Measurements from ENCODE around the gene EPHA1.
"Not testable (repeated sequence)": the region's sequence is repeated elsewhere in the genome, so short reads cannot be mapped to it uniquely, and the experiment has no call there.

EPHA1 gene

DNA sequence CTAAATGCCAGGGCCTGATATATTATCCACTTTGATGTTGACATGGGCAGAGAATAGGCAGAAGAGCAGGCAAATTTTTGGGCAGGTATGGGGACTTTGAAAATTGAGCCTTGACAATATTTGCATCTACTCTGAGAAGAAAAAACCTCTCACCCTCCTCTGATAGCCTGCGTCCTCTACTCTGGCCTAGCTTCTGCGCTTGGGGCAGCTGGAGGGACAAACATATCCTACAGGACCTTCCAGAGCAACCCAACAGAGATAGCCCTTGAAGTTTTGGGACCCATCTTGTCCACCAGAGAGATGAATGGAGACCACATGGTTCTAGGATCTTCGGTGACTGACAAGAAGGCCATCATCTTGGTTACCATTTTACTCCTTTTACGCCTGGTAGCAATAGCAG, 34.5 kb upstream of the EPHA1 start, which contains the start of gene TAS2R60:
Gene TAS2R60, plus strand, starts transcription at position 301 of the 400 bp plus-strand sequence. Its CDS starts 0 bp downstream, at position 301.
- no peaks in the 10 kb centered on the region for H3K27me3 Mint-ChIP-seq
- no peaks in the 10 kb centered on the region for H3K36me3 Mint-ChIP-seq (ENCODE audit: low read depth)
- no peak for ATAC-seq
- no peaks in the 10 kb centered on the region for H3K9me3 Mint-ChIP-seq
- H3K4me1 Mint-ChIP-seq: peaks cover 2% of the 10 kb centered on the region
- DNase-seq: no peak
- H3K4me3 Mint-ChIP-seq: no peak within 1 kb of the TSS
- no peak within 1 kb of the TSS for H3K27ac Mint-ChIP-seq

DNA sequence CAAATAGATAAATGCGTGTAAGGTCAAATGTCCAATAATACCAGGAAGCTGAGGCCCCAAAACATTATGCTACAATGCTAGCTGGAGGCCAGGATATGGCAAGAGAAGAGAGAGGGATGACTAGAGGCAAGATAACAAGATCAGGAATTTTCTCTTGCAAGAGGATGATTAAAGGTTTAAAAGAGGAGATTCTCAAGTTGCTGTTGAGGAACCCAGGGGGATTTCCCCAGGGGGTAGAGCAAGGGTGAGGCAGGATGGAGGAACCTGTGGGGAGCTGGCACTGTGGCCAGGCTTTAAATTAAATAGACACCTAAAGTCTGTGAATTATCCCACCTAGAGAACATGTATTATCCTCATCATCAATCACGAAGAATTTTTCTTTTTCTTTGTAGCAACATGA, 31.2 kb upstream of the EPHA1 start:
- Mint-ChIP-seq H3K9me3 (no peaks in the 10 kb centered on the region), H3K27me3 (no peaks in the 10 kb centered on the region), H3K27ac (no peak overlapping the region), H3K4me3 (no peak overlapping the region), H3K36me3 (ENCODE audit: low read depth) (no peaks in the 10 kb centered on the region), H3K4me1 (peaks cover 18% of the 10 kb centered on the region)
- ATAC-seq (no peak), DNase-seq (no peak)

DNA sequence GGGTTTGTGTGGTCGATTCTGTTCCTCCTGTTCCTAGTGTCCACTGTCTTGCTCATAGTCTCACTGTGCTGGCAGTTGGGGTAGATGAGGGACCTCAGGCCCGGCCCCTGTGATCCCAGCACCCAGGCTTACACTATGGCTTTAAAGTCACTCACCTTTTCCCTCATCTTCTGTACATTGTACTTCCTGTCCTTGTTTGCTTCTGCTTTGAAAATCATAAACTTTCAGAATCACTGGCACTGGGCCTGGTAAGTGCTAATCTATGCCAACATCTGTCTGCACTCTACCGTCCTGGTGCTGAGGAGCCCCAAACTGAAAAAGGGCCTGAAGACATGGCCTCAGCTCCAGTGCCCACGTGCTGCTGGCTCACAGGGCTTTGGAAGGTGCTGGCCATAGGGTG, 28.9 kb upstream of the EPHA1 start:
- Mint-ChIP-seq H3K4me1 (peaks cover 18% of the 10 kb centered on the region), H3K4me3 (no peak overlapping the region), H3K27me3 (no peaks in the 10 kb centered on the region), H3K27ac (peak overlapping the region; percentile 21), H3K9me3 (no peaks in the 10 kb centered on the region), H3K36me3 (ENCODE audit: low read depth) (no peaks in the 10 kb centered on the region)
- DNase-seq (no peak), ATAC-seq (peak; percentile 23)

DNA sequence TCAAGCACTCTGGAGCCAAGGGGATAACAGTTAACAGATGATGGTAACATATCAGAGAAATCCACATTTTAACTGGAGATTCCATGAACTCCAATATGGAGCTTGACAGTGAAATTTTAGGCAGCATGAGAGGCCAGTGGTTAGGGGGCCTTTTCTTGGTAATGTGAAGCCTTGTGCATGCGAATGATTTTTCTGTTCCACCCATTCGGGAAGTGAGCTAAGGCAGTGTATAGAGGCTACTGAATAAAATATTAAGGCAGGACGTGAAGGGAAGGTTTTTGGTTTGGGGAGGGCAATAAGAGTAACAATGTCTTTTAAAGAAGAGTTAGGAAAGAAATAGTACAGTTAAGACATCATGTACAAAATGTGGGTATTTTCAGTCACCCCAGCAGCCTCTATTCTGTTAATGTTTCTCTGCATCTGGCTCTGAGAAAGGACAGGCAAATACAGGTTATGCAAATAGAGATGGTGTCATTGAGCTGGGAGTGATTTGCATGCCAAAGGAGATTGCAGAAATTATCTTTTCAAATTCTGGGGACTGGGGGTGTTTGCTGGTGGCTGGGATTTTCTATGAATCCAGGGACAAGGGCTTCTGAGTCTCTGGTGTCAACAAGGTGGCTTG, 27.8 kb upstream of the EPHA1 start:
- Mint-ChIP-seq H3K27ac (no peak overlapping the region), H3K4me3 (no peak overlapping the region), H3K4me1 (peaks cover 18% of the 10 kb centered on the region)

DNA sequence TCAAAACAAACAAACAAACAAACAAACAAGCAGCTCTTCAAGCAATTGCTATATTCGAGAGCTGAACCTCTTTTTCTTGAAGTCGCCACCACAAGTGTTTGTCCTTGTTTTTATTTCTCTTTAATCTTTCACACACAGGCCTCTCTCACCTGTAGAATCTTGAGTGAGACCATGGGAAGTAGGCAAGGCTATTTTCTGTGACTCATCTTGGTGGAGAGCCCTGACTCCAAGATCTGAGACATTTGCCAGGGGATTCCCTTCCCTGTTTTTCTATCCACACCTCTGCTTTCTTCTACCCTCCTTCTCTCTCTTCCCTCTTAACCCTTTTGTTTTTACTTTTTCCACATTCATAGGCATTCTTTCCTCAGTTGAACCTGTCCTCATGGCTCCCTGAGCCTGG, 26.6 kb upstream of the EPHA1 start:
- Mint-ChIP-seq H3K36me3 (ENCODE audit: low read depth) (no peaks in the 10 kb centered on the region), H3K27ac (no peak overlapping the region), H3K27me3 (no peaks in the 10 kb centered on the region), H3K9me3 (no peaks in the 10 kb centered on the region), H3K4me3 (no peak overlapping the region), H3K4me1 (peaks cover 18% of the 10 kb centered on the region)
- DNase-seq: no peak
- ATAC-seq: no peak

More for the DNA sequence above, 27.8 kb upstream of the EPHA1 start:
- no peak for DNase-seq
- Mint-ChIP-seq H3K27me3 (no peaks in the 10 kb centered on the region), H3K36me3 (ENCODE audit: low read depth) (no peaks in the 10 kb centered on the region), H3K9me3 (no peaks in the 10 kb centered on the region)
- ATAC-seq: no peak

DNA sequence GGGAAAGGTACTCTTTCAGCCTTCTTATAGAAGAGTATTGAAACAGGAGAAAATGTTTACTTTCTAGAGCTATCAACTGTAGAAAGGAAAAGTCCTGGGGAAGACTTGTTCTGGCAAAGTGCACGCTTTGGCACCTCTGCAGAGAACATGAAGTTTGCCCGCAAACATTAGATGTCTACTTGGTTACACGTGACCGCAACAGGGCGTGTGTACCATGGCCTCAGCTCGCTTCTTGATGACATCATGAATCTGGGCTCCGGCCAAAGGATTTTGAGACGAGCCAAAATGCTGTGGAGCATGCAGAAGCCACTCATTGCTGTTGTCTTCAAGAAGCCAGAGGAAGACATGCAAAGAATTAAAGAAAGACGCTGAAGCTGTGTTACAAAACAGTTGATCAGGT, 26.0 kb upstream of the EPHA1 start:
- DNase-seq (no peak), ATAC-seq (no peak)
- H3K4me3 Mint-ChIP-seq: no peak overlapping the region
- no peaks in the 10 kb centered on the region for H3K36me3 Mint-ChIP-seq (ENCODE audit: low read depth)
- H3K27ac Mint-ChIP-seq: no peak overlapping the region
- no peaks in the 10 kb centered on the region for H3K9me3 Mint-ChIP-seq
- peaks cover 17% of the 10 kb centered on the region for H3K4me1 Mint-ChIP-seq
- H3K27me3 Mint-ChIP-seq: no peaks in the 10 kb centered on the region

DNA sequence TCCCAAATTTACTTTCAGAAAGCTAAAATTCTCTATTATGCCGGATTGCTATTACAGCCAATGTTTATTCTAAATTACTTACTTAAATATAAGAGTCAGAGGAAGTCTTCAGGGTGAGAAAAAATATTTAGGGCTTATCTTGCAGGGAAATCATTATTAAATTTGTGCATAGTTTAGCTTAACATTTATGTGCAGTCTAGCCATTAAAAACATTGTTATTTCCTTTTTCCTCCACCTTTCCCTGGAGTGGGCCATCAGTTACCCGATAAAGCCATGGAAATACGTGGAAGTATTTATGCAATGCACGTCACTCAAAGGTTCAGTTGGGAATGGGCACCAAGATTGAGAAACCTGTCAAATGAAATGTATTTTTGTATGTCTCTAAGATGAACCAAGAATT, 25.1 kb upstream of the EPHA1 start:
- DNase-seq: no peak
- no peaks in the 10 kb centered on the region for H3K36me3 Mint-ChIP-seq (ENCODE audit: low read depth)
- H3K9me3 Mint-ChIP-seq: no peaks in the 10 kb centered on the region
- H3K4me1 Mint-ChIP-seq: peaks cover 16% of the 10 kb centered on the region
- no peak overlapping the region for H3K27ac Mint-ChIP-seq
- no peak overlapping the region for H3K4me3 Mint-ChIP-seq
- H3K27me3 Mint-ChIP-seq: no peaks in the 10 kb centered on the region
- ATAC-seq: no peak

DNA sequence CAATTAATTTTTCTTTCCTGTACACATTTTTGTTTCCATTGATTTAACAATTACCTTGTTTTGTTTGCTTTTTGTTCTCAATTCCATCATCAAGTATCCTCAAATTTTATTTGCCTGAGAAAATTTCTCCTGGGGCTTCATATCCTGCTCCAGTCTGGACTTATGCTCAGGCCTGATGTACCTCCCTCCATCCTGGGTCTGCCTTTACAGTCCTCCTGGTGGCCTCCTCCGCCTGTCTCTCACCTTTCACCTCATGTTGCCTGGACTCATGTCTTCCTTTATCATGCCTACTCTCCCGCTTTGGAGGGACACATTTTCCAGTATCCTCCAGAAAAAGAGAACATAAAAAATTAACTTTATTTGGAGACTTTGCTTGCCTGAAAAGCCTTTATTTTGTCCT, 22.5 kb upstream of the EPHA1 start:
- ATAC-seq (no peak), DNase-seq (no peak)
- Mint-ChIP-seq H3K27ac (no peak overlapping the region), H3K27me3 (no peaks in the 10 kb centered on the region), H3K4me1 (peaks cover 9% of the 10 kb centered on the region), H3K36me3 (ENCODE audit: low read depth) (no peaks in the 10 kb centered on the region), H3K9me3 (no peaks in the 10 kb centered on the region), H3K4me3 (no peak overlapping the region)

DNA sequence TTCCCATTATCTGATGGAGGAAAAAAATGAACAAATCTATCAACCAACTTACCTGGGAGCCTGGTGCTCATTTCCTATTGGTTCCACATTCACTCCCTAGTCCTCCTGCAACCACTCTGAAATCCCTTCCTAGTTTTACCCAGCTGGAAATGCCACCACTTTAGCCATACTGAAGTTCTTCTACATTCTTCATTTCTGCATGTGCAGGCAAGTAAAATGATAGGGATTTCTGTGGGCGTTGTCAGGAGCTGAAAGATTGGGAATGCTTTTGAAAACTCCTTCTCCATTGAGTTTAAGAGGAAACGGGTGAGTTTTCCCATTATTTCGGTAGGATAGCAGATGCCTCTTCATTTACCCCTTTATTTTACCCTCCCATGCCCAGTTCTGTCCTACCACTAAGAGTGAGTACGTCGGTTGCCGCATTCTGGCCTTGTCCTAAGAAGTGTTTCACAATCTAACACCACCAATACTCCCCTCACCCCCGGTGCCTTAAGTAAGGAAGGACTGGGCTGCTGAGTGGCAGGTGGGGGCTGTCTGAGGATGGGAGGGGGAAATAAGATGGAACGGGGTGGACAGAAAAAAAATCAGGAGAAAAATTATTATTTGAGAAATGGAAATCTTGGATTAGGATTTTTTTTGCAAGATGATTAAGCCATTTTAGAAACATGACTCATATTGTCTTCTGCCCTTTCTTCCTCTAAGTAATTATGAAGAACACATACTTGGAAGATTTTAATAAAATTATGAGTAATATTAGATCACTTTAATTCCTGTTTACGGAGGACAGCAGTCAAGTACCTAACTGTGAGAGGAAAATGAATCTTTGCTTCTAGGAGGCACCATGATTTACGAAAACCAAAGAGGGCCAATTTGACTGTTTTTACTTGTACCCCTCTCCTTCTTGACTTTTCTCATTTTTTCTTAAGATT, 21.4 kb upstream of the EPHA1 start:
- Mint-ChIP-seq H3K9me3 (no peaks in the 10 kb centered on the region), H3K36me3 (ENCODE audit: low read depth) (no peaks in the 10 kb centered on the region), H3K27me3 (no peaks in the 10 kb centered on the region), H3K4me3 (no peak overlapping the region), H3K27ac (no peak overlapping the region), H3K4me1 (peaks cover 6% of the 10 kb centered on the region)
- no peak for DNase-seq
- ATAC-seq: no peak

DNA sequence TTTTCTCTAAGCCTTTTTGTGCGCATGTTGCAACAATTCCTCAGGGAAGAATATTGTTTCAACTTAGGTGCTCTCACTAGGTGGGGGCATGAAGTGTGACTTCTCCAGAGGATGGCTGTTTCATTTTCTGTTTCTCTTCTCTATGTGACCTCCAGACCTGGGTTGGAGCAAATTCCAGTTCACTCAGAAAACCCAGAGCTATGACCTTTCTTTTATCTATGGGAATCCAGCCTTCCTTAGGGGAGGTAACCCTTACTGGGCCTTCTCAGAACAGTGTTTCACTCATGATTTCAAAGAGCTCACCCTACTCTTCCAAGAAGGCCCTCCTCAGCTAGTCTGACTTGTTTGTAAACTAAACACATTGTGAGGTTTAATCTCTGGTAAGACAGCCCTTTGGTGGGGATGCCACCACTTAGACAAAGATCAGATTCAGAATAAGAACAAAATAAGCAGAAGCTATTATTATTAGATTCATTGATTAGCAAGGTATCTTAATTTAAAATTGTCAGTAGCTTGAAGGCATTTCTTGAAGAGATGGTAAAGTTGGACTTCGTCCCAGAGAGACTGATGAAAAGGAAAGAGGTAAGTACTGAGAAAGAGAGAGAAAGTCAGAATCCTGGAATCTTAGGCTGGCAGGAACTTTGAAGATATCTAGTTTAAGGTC, 18.0 kb upstream of the EPHA1 start:
- Mint-ChIP-seq H3K27me3 (no peaks in the 10 kb centered on the region), H3K4me3 (no peak overlapping the region), H3K36me3 (ENCODE audit: low read depth) (no peaks in the 10 kb centered on the region), H3K9me3 (no peaks in the 10 kb centered on the region), H3K27ac (peak overlapping the region; percentile 30), H3K4me1 (peaks cover 6% of the 10 kb centered on the region)
- DNase-seq (no peak), ATAC-seq (peak; percentile 24)

DNA sequence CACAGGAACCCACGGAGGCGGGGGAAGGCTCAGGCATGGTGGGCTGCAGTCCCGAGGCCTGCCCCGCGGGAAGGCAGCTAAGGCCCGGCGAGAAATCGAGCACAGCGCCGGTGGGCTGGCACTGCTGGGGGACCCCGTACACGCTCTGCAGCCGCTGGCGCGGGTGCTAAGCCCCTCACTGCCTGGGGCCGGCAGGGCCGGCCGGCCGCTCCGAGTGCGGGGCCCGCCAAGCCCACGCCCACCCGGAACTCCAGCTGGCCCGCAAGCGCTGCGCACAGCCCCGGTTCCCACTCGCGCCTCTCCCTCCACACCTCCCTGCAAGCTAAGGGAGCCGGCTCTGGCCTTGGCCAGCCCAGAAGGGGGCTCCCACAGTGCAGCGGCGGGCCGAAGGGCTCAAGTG, 15.8 kb upstream of the EPHA1 start:
- not testable (repeated sequence) for DNase-seq; H3K9me3 Mint-ChIP-seq; H3K36me3 Mint-ChIP-seq (ENCODE audit: low read depth); H3K27ac Mint-ChIP-seq; H3K4me3 Mint-ChIP-seq; H3K4me1 Mint-ChIP-seq; ATAC-seq; H3K27me3 Mint-ChIP-seq

DNA sequence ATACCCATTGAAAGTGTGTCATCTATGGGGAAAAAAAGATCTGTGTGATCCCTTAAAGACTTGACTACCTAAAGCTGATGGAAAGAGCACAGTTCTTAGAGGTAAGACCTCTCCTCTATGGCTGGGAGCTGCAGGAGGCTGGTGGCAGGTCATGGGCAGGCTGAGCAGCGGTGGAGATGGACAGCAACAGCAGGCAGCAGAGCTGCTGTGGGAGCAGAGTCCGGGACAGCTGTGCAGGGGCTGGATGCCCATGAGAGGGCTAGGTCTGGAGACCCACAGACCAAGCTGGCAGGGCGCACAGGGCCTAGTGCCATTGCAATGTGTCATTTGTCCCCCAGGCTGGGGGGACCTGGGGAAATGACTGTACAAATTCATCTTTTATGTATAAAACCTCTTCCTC, 13.4 kb upstream of the EPHA1 start:
- Mint-ChIP-seq H3K9me3 (no peaks in the 10 kb centered on the region), H3K4me3 (no peak overlapping the region), H3K27ac (no peak overlapping the region), H3K27me3 (no peaks in the 10 kb centered on the region), H3K36me3 (ENCODE audit: low read depth) (peaks cover 9% of the 10 kb centered on the region), H3K4me1 (peaks cover 9% of the 10 kb centered on the region)
- ATAC-seq (no peak), DNase-seq (no peak)

DNA sequence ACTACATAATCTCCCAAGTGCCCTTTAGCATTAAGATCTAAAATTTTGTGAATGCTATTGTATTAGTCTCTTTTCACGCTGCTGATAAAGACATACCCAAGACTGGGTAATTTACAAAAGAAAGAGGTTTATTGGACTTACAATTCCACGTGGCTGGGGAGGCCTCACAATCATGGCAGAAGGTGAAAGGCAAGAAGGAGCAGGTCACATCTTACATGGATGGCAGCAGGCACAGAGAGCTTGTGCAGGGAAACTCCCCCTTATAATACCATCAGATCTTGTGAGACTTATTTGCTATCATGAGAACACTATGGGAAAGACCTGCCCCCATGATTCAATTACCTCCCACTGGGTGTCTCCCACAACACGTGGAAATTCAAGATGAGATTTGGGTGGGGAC, 12.0 kb upstream of the EPHA1 start:
- H3K27ac Mint-ChIP-seq; H3K27me3 Mint-ChIP-seq; ATAC-seq; H3K4me1 Mint-ChIP-seq; DNase-seq; H3K9me3 Mint-ChIP-seq; H3K36me3 Mint-ChIP-seq (ENCODE audit: low read depth); H3K4me3 Mint-ChIP-seq: not testable (repeated sequence)

DNA sequence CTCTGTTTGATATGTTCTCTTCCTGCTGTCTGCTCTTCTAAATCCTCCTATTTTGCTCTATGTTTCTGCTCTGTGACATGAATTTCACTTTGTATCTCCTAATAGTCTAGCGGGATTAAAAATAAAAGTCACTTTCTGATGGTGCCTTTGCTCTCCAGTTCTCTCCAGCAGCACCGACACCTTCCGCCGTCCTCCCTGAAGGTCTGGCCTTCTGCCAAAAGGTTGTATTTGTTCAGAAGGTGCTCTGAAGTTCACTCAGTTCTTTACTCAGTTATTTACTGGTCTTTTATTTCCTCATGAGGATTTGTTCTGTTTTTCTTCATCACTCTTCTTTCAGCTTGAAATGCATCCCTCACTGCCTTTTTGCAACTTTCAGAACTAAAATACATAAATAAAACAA, 11.2 kb upstream of the EPHA1 start:
- Mint-ChIP-seq H3K36me3 (ENCODE audit: low read depth) (peaks cover 9% of the 10 kb centered on the region), H3K9me3 (no peaks in the 10 kb centered on the region), H3K4me3 (no peak overlapping the region), H3K4me1 (peaks cover 4% of the 10 kb centered on the region), H3K27me3 (no peaks in the 10 kb centered on the region), H3K27ac (no peak overlapping the region)
- no peak for ATAC-seq
- no peak for DNase-seq

Measured in activated naive CD8-positive, alpha-beta T cell treated with anti-CD3 and anti-CD28 coated beads, Interleukin-2, amount 50 U/mL, for 24 hours (primary cell).